ENCODE results near the gene GTF2I.
"Not testable (repeated sequence)": the region's sequence is repeated elsewhere in the genome, so short reads cannot be mapped to it uniquely, and the experiment has no call there.

GTF2I gene

GRCh38 chr7:74632505-74632904 lies 25.0 kb upstream of the GTF2I start:
- Histone ChIP-seq H3K27ac (ENCODE audit: low read depth in 2 of 2, low read length in 2 of 2) (no peak overlapping the region), H3K4me3 (ENCODE audit: low read length in 2 of 2) (no peak overlapping the region), H3K4me1 (ENCODE audit: control insufficient read depth in 2 of 2, insufficient read depth in 2 of 2, low read length in 2 of 2) (peaks cover 6 to 19% of the 10 kb centered on the region in 2 donors), H3K9me3 (ENCODE audit: control insufficient read depth in 2 of 2, low read length in 2 of 2) (no peaks in the 10 kb centered on the region), H3K9ac (ENCODE audit: low read depth in 1 of 2, low read length in 2 of 2) (no peak overlapping the region), H3K27me3 (ENCODE audit: control insufficient read depth in 2 of 2, insufficient read depth in 2 of 2, low read length in 2 of 2) (no peaks in the 10 kb centered on the region), H3K36me3 (ENCODE audit: control insufficient read depth in 2 of 2, insufficient read depth in 2 of 2, low read length in 2 of 2) (no peaks in the 10 kb centered on the region)

- H3K36me3 ChIP-seq (ENCODE audit: control insufficient read depth in 2 of 2, insufficient read depth in 2 of 2, low read length in 2 of 2), result no peaks in the 10 kb centered on the region
- no peak overlapping the region for H3K9ac ChIP-seq (ENCODE audit: low read depth in 1 of 2, low read length in 2 of 2)
- no peaks in the 10 kb centered on the region for H3K27me3 ChIP-seq (ENCODE audit: control insufficient read depth in 2 of 2, insufficient read depth in 2 of 2, low read length in 2 of 2)
- peaks cover 3 to 16% of the 10 kb centered on the region in 2 donors for H3K4me1 ChIP-seq (ENCODE audit: control insufficient read depth in 2 of 2, insufficient read depth in 2 of 2, low read length in 2 of 2)
- no peaks in the 10 kb centered on the region for H3K9me3 ChIP-seq (ENCODE audit: control insufficient read depth in 2 of 2, low read length in 2 of 2)
- no peak overlapping the region for H3K4me3 ChIP-seq (ENCODE audit: low read length in 2 of 2)
- no peak overlapping the region for H3K27ac ChIP-seq (ENCODE audit: low read depth in 2 of 2, low read length in 2 of 2)
Observed at GRCh38 chr7:74633451-74633921, 24.0 kb upstream of the GTF2I start.

GRCh38 chr7:74637745-74638144 lies 19.8 kb upstream of the GTF2I start:
- no peaks in the 10 kb centered on the region for H3K27me3 ChIP-seq (ENCODE audit: control insufficient read depth in 2 of 2, insufficient read depth in 2 of 2, low read length in 2 of 2)
- H3K9ac ChIP-seq (ENCODE audit: low read depth in 1 of 2, low read length in 2 of 2), result no peak overlapping the region
- no peak overlapping the region for H3K27ac ChIP-seq (ENCODE audit: low read depth in 2 of 2, low read length in 2 of 2)
- H3K4me1 ChIP-seq (ENCODE audit: control insufficient read depth in 2 of 2, insufficient read depth in 2 of 2, low read length in 2 of 2), result peaks cover 3 to 16% of the 10 kb centered on the region in 2 donors
- no peaks in the 10 kb centered on the region for H3K9me3 ChIP-seq (ENCODE audit: control insufficient read depth in 2 of 2, low read length in 2 of 2)
- H3K4me3 ChIP-seq (ENCODE audit: low read length in 2 of 2), result no peak overlapping the region
- no peaks in the 10 kb centered on the region for H3K36me3 ChIP-seq (ENCODE audit: control insufficient read depth in 2 of 2, insufficient read depth in 2 of 2, low read length in 2 of 2)

- not testable (repeated sequence) for H3K4me1 ChIP-seq (ENCODE audit: control insufficient read depth in 2 of 2, insufficient read depth in 2 of 2, low read length in 2 of 2); H3K27ac ChIP-seq (ENCODE audit: low read depth in 2 of 2, low read length in 2 of 2); H3K36me3 ChIP-seq (ENCODE audit: control insufficient read depth in 2 of 2, insufficient read depth in 2 of 2, low read length in 2 of 2); H3K9ac ChIP-seq (ENCODE audit: low read depth in 1 of 2, low read length in 2 of 2); H3K27me3 ChIP-seq (ENCODE audit: control insufficient read depth in 2 of 2, insufficient read depth in 2 of 2, low read length in 2 of 2); H3K9me3 ChIP-seq (ENCODE audit: control insufficient read depth in 2 of 2, low read length in 2 of 2)
- H3K4me3 ChIP-seq (ENCODE audit: low read length in 2 of 2), result peak overlapping the region; percentile 27 to 57
Observed at GRCh38 chr7:74650055-74650454, 7.5 kb upstream of the GTF2I start.

- H3K4me1 ChIP-seq (ENCODE audit: control insufficient read depth in 2 of 2, insufficient read depth in 2 of 2, low read length in 2 of 2); H3K9ac ChIP-seq (ENCODE audit: low read depth in 1 of 2, low read length in 2 of 2); H3K9me3 ChIP-seq (ENCODE audit: control insufficient read depth in 2 of 2, low read length in 2 of 2); H3K36me3 ChIP-seq (ENCODE audit: control insufficient read depth in 2 of 2, insufficient read depth in 2 of 2, low read length in 2 of 2); H3K27me3 ChIP-seq (ENCODE audit: control insufficient read depth in 2 of 2, insufficient read depth in 2 of 2, low read length in 2 of 2): not testable (repeated sequence)
- Histone ChIP-seq H3K4me3 (ENCODE audit: low read length in 2 of 2) (peak overlapping the region in 1 of 2 donors; percentile 28), H3K27ac (ENCODE audit: low read depth in 2 of 2, low read length in 2 of 2) (peak overlapping the region in 1 of 2 donors; percentile 4)
Observed at GRCh38 chr7:74650493-74651132, 6.9 kb upstream of the GTF2I start.

GRCh38 chr7:74651133-74651504 lies 6.4 kb upstream of the GTF2I start:
- H3K27me3 ChIP-seq (ENCODE audit: control insufficient read depth in 2 of 2, insufficient read depth in 2 of 2, low read length in 2 of 2); H3K4me3 ChIP-seq (ENCODE audit: low read length in 2 of 2); H3K27ac ChIP-seq (ENCODE audit: low read depth in 2 of 2, low read length in 2 of 2); H3K9ac ChIP-seq (ENCODE audit: low read depth in 1 of 2, low read length in 2 of 2); H3K9me3 ChIP-seq (ENCODE audit: control insufficient read depth in 2 of 2, low read length in 2 of 2); H3K4me1 ChIP-seq (ENCODE audit: control insufficient read depth in 2 of 2, insufficient read depth in 2 of 2, low read length in 2 of 2); H3K36me3 ChIP-seq (ENCODE audit: control insufficient read depth in 2 of 2, insufficient read depth in 2 of 2, low read length in 2 of 2): not testable (repeated sequence)

GRCh38 chr7:74653686-74654181 lies 3.8 kb upstream of the GTF2I start:
- Histone ChIP-seq H3K9me3 (ENCODE audit: control insufficient read depth in 2 of 2, low read length in 2 of 2) (no peaks in the 10 kb centered on the region), H3K9ac (ENCODE audit: low read depth in 1 of 2, low read length in 2 of 2) (no peak overlapping the region), H3K4me3 (ENCODE audit: low read length in 2 of 2) (no peak overlapping the region), H3K27me3 (ENCODE audit: control insufficient read depth in 2 of 2, insufficient read depth in 2 of 2, low read length in 2 of 2) (no peaks in the 10 kb centered on the region), H3K36me3 (ENCODE audit: control insufficient read depth in 2 of 2, insufficient read depth in 2 of 2, low read length in 2 of 2) (no peaks in the 10 kb centered on the region), H3K27ac (ENCODE audit: low read depth in 2 of 2, low read length in 2 of 2) (no peak overlapping the region), H3K4me1 (ENCODE audit: control insufficient read depth in 2 of 2, insufficient read depth in 2 of 2, low read length in 2 of 2) (peaks cover 2 to 5% of the 10 kb centered on the region in 2 donors)

- no peak overlapping the region for H3K4me3 ChIP-seq (ENCODE audit: low read length in 2 of 2)
- H3K27me3 ChIP-seq (ENCODE audit: control insufficient read depth in 2 of 2, insufficient read depth in 2 of 2, low read length in 2 of 2), result no peaks in the 10 kb centered on the region
- H3K36me3 ChIP-seq (ENCODE audit: control insufficient read depth in 2 of 2, insufficient read depth in 2 of 2, low read length in 2 of 2), result no peaks in the 10 kb centered on the region
- no peak overlapping the region for H3K27ac ChIP-seq (ENCODE audit: low read depth in 2 of 2, low read length in 2 of 2)
- no peak overlapping the region for H3K9ac ChIP-seq (ENCODE audit: low read depth in 1 of 2, low read length in 2 of 2)
- peaks cover 8 to 9% of the 10 kb centered on the region in 2 donors for H3K4me1 ChIP-seq (ENCODE audit: control insufficient read depth in 2 of 2, insufficient read depth in 2 of 2, low read length in 2 of 2)
- H3K9me3 ChIP-seq (ENCODE audit: control insufficient read depth in 2 of 2, low read length in 2 of 2), result no peaks in the 10 kb centered on the region
Observed at GRCh38 chr7:74654811-74655210, 2.7 kb upstream of the GTF2I start.

GRCh38 chr7:74655324-74655723 lies 2.2 kb upstream of the GTF2I start:
- H3K4me1 ChIP-seq (ENCODE audit: control insufficient read depth in 2 of 2, insufficient read depth in 2 of 2, low read length in 2 of 2), result peaks cover 9 to 13% of the 10 kb centered on the region in 2 donors
- H3K36me3 ChIP-seq (ENCODE audit: control insufficient read depth in 2 of 2, insufficient read depth in 2 of 2, low read length in 2 of 2), result no peaks in the 10 kb centered on the region
- H3K27me3 ChIP-seq (ENCODE audit: control insufficient read depth in 2 of 2, insufficient read depth in 2 of 2, low read length in 2 of 2), result no peaks in the 10 kb centered on the region
- H3K9ac ChIP-seq (ENCODE audit: low read depth in 1 of 2, low read length in 2 of 2), result peak overlapping the region in 1 of 2 donors; percentile 3
- no peak overlapping the region for H3K27ac ChIP-seq (ENCODE audit: low read depth in 2 of 2, low read length in 2 of 2)
- H3K4me3 ChIP-seq (ENCODE audit: low read length in 2 of 2), result no peak overlapping the region
- H3K9me3 ChIP-seq (ENCODE audit: control insufficient read depth in 2 of 2, low read length in 2 of 2), result no peaks in the 10 kb centered on the region

GRCh38 chr7:74655768-74656440 lies 1.6 kb upstream of the GTF2I start:
- Histone ChIP-seq H3K4me1 (ENCODE audit: control insufficient read depth in 2 of 2, insufficient read depth in 2 of 2, low read length in 2 of 2) (peaks cover 9 to 17% of the 10 kb centered on the region in 2 donors), H3K9me3 (ENCODE audit: control insufficient read depth in 2 of 2, low read length in 2 of 2) (no peaks in the 10 kb centered on the region), H3K4me3 (ENCODE audit: low read length in 2 of 2) (peak overlapping the region; percentile 28 to 88), H3K27ac (ENCODE audit: low read depth in 2 of 2, low read length in 2 of 2) (no peak overlapping the region), H3K36me3 (ENCODE audit: control insufficient read depth in 2 of 2, insufficient read depth in 2 of 2, low read length in 2 of 2) (no peaks in the 10 kb centered on the region), H3K27me3 (ENCODE audit: control insufficient read depth in 2 of 2, insufficient read depth in 2 of 2, low read length in 2 of 2) (no peaks in the 10 kb centered on the region), H3K9ac (ENCODE audit: low read depth in 1 of 2, low read length in 2 of 2) (peak overlapping the region in 1 of 2 donors; percentile 6)
